Measurements from ENCODE around the gene TBC1D4. TPM values are rescaled to one million over a fixed set of nuclear protein-coding genes. Genes with fewer than 3 reads are reported as not detected.

TBC1D4 gene
- total RNA-seq, 4 donors from 2014 or later: 38.2 to 56.9 (median 43.9) TPM

DNA sequence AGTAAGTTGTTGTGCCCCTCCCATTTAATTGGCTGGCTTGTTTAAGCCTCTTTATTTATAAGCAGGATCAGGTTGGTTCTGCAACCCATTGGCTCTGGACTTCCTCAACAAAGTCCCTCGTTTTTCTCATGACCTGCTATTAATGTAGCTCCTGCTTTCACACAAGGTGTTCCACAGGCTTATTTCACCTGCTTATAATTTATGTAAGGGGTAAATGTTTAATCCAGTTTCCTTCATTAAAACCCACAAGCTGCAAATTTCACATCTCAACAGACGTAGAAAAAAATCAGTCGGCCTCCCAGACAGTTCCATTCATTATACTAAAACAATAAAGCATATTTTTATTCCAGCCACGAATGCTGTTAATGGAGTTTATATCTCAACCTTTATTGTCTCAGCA lies 86.1 kb downstream of the TBC1D4 start:
- TF ChIP-seq, protein P1, sequence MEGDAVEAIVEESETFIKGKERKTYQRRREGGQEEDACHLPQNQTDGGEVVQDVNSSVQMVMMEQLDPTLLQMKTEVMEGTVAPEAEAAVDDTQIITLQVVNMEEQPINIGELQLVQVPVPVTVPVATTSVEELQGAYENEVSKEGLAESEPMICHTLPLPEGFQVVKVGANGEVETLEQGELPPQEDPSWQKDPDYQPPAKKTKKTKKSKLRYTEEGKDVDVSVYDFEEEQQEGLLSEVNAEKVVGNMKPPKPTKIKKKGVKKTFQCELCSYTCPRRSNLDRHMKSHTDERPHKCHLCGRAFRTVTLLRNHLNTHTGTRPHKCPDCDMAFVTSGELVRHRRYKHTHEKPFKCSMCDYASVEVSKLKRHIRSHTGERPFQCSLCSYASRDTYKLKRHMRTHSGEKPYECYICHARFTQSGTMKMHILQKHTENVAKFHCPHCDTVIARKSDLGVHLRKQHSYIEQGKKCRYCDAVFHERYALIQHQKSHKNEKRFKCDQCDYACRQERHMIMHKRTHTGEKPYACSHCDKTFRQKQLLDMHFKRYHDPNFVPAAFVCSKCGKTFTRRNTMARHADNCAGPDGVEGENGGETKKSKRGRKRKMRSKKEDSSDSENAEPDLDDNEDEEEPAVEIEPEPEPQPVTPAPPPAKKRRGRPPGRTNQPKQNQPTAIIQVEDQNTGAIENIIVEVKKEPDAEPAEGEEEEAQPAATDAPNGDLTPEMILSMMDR (IDR thresholded peaks at IDR 0.05; ENCODE audit: low read depth): no peak

DNA sequence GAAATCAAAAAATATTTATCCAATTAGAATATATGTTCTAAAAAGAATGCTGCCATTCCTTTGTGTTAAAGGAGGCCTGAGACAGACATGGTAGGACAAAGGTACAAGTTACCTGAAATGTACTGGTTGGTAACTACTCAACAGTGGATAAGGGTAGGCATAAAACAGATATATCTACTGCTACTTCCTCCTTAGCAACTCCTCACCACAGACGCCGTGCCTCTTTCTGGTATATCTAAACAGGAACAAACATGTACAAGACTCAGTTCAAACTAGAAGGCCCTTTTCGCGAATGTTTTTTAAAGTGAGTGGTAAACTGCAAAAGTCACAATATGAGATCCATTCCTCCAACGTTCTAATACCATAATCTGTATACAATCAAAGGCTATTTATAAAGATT lies 86.9 kb downstream of the TBC1D4 start:
- TF ChIP-seq, protein P1 (IDR thresholded peaks at IDR 0.05; ENCODE audit: low read depth): no peak

DNA sequence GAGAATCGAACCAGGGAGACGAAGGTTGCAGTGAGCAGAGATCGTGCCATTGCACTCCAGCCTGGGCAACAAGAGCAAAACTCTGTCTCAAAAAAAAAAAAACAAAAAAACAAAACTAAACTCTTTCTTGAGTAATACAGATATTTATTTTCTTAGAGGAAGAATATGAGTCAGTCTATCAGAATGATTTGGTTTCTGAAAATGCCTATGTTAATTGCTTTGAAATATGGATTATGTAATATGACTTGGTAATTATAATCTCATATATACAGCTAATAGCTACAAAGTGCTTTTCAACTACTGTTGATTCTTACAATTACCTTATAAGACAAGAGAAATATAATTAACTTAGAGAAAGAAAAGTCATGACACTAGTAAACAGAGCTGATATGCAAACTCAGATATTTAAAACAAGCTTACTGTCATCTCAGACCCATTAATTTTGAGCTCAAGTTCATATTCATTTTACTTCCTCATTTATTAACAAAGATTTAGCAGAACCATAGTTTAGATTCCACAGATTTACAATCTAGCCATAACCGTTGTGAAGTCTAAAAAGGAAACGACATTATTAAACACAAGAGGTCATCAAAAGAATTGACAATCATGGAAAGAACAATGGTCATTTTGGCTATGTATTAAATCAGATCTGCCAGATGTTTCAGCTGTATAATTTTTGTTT lies 88.0 kb downstream of the TBC1D4 start:
- TF ChIP-seq, protein P1 (IDR thresholded peaks at IDR 0.05; ENCODE audit: low read depth): no peak

DNA sequence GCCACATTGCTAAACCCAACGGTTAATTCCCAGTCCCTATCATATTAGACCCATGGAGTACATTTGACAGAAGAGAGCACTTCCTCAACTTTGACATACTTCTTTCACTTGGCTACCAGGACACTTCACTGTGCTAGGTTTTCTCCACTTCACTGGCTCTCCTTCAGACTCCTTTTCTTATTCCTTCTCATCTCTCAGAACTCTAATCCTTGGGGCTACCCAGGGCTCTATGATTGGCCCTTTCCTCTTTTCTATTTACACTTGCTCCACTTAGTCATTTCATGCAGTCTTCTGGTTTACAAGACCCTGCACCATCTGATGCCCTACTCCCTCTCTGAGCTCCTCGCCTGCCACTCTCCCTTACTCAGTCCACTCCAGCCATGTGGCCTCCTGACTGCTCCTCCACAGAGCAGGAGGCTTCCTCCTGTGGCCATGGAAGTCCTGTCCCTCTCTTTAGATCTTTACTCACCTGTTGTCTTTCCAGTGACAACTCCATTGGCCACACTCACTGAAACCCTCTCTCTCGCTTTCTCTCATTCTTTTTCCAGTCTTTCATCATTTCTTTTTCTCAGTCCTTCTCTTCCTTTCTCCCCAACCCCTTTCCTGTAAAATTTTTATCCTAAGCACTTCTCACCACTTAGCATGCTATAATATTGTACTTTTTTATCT lies 90.4 kb downstream of the TBC1D4 start:
- TF ChIP-seq, protein P1 (IDR thresholded peaks at IDR 0.05; ENCODE audit: low read depth): no peak

DNA sequence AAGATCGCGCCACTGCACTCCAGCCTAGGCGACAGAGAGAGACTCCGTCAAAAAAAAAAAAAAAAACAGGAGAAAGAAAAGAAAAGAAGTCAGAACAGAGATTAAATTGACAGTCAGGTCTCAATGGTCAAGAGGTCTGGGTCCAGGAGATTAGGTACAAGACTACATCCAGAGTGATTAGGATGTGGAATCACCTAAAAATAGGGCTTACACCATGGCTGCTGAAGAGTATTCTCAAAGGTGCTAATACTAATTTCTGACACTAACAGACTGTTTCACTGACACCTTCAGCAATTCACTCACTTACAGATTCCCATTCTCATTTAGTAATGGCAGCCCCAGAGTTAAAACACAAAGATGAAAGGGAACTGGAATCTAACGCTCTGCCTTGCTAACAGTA lies 91.7 kb downstream of the TBC1D4 start:
- TF ChIP-seq, protein P1 (IDR thresholded peaks at IDR 0.05; ENCODE audit: low read depth): no peak

DNA sequence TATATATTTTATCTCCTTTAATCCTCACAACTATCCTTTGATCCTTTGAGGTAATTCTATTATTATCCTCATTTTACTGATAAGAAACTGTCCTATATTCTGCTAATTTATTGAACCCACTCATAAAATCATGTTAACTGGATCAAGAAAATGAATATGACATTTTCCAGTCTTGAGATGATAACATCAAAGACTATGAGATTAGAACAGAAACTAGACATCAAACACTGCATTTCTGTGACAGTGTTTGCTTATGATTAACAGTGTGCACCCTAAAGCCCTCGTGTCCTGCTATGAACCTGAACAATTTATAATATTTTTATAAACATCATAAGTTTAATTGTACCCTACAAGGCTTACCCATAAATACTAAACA lies 96.3 kb downstream of the TBC1D4 start:
- TF ChIP-seq, protein P1 (IDR thresholded peaks at IDR 0.05; ENCODE audit: low read depth): no peak

DNA sequence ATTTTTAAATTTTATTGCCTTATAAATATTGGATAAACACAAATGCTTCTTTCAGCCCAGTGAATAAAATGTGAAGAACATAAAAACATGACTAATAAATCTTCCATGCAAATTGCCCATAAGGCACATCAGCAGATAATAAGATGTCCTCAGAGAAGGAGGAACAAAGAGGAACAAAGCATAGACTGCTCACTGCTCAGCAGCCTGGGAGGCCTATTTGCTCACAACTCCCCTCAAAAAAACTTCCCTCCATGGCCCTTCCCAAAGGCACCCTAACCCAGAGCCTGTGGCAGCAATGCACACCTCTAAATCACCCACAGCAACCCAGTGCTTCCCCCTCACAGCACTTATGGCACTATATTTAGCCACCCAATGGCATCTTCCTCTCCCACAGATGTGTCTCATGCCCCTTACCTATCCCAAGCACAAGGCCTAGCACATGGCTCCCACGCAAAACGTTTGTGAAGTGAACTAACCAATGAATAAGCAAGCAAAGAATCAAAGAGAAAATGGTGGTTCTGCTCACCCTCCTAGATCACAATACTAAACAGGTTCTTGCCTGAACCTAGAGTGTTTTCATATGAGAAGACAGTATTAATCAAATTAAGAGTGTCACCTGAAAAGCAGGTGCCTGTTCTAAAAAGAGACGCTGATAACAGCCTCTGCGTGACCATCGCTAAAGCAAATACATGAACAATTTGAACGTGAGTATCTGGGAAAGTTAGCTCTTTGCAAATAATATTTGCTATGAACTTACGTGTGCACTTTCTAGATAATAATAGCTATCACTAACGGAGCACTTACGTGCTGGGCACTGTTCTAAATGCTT lies 96.9 kb downstream of the TBC1D4 start:
- TF ChIP-seq, protein P1 (IDR thresholded peaks at IDR 0.05; ENCODE audit: low read depth): no peak

Measured in subcutaneous adipose tissue (tissue), 4 donors.